NOMO-1 (cell line): Measurements from ENCODE around the gene PYGO2.
"Not testable (repeated sequence)": the region's sequence is repeated elsewhere in the genome, so short reads cannot be mapped to it uniquely, and the experiment has no call there.

Experiments
- DNase-seq, 2 experiments: peaks; one replicate each; lab custom pipeline; 2025; ENCODE audit not compliant: unreplicated experiment in 2 of 2; lab: John Stamatoyannopoulos, UW

The PYGO2 gene

GRCh38 chr1:154983776-154984466 is 22.3 kb upstream of the PYGO2 start:
- no peak for DNase-seq

GRCh38 chr1:154982897-154983648 is 21.5 kb upstream of the PYGO2 start, which contains the start of gene FLAD1:
Gene FLAD1, plus strand, starts transcription at chr1:154983344. Its CDS starts 351 bp downstream, at chr1:154983695.
- DNase-seq = peak; percentile 98 to 99

GRCh38 chr1:154982341-154982740 is 20.8 kb upstream of the PYGO2 start:
- DNase-seq = no peak

DNA sequence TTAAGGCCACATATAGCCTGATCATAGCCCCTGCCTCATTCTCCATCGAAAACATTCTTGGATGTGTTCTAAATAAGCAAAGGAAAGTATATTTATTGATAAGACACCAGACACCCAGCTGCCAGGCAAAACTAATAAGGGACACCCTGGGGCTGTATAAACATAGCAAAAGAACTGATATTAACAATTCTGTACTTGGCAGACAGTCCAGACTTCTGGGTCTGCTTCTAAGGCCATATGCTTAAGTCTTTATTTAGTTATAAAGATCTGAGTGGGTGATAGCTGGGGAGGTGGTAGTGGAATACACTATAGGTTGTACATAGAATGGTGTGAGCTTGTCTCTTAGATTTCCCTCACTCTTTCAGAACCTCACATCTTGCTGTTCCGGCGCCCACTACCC is 16.8 kb upstream of the PYGO2 start:
- no peak for DNase-seq

DNA sequence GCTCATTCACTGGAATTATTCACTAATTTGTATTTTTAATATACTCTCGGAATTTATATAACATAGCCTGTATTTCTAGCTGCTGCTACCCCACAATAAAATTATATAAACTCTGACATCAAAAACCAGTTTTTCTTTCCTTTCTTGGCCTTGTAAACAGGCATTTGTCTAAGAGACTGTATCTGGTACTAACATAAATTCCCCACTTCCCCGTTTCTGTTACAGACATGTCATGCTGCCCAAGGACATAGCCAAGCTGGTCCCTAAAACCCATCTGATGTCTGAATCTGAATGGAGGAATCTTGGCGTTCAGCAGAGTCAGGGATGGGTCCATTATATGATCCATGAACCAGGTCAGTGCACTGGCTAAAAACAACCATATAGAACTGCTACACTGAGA is 16.2 kb upstream of the PYGO2 start:
- not testable (repeated sequence) for DNase-seq

DNA sequence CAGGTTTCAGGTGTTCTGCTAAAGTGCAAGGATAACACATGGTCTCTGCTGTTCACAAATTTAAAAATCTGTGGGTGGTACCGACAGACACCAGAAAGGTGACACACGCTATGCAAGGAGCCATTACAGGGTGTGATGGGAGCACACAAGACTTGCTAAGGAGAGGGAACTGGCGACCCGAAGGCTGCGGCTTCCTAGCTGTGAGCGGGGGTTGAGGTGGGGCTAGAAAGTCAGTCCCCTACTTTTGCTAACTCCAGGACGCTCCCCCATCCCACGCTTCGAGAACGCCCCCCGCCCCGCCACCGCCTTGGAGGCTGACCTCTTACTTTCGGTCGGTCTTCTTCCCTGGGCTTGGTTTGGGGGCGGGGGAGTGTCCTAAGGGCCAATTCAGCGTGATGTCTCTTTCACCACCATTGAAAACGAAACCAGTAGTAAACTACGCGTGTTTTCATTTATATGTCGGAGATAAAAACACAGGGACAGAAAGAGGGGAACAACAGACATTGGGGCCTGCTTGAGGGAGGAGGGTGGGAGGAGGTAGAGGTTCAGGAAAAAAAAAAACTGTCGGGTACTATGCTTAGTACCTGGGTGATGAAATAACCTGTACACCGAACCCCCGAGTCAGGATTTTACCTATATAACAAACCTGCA is 14.0 kb upstream of the PYGO2 start:
- peak; percentile 46 to 67 for DNase-seq

- DNase-seq = peak; percentile 96 to 97
These were observed 13.3 kb upstream of the PYGO2 start for GRCh38 chr1:154974808-154975408.

- peak; percentile 98 to 100 for DNase-seq
These were observed 12.7 kb upstream of the PYGO2 start, which contains the start of gene CKS1B for GRCh38 chr1:154974102-154974807. Gene CKS1B, plus strand, starts transcription at chr1:154974681. Its CDS starts 65 bp downstream, at chr1:154974746.

GRCh38 chr1:154973344-154974101 is 11.9 kb upstream of the PYGO2 start:
- DNase-seq = peak; percentile 88 to 94

GRCh38 chr1:154972517-154973343 is 11.1 kb upstream of the PYGO2 start:
- DNase-seq = no peak

- DNase-seq = no peak
These were observed 10.6 kb upstream of the PYGO2 start for GRCh38 chr1:154972213-154972516.

DNA sequence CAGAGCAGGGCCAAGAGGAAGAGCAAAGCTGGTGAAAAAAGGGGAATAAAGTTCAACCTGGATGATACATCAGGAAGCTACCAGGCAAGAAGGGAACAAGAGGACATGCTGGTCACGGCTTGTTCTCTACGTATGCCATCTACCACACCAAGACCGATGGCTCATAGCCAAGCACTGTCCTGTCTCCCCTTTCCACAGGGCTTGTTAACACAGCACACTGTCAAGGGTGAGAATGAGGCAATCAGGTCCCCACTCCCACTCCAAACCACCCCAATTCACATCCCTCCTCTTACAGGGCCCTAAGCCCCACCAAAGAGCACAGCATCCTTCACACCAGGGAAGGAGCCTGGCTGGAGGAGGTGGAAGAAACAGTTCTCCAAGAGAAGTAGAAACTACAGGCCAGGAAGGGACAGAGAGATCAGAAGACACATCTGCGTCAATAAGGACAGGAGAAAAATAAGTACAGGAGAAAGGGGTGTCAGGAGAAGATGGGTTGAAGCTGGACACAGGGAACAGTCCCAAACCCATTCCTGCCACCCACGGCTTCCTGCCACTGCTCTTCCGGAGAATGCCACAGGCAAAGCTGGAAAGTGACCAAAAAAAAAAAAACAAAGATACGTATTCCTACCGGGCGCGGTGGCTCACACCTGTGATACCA is 9.9 kb upstream of the PYGO2 start:
- DNase-seq = no peak

DNA sequence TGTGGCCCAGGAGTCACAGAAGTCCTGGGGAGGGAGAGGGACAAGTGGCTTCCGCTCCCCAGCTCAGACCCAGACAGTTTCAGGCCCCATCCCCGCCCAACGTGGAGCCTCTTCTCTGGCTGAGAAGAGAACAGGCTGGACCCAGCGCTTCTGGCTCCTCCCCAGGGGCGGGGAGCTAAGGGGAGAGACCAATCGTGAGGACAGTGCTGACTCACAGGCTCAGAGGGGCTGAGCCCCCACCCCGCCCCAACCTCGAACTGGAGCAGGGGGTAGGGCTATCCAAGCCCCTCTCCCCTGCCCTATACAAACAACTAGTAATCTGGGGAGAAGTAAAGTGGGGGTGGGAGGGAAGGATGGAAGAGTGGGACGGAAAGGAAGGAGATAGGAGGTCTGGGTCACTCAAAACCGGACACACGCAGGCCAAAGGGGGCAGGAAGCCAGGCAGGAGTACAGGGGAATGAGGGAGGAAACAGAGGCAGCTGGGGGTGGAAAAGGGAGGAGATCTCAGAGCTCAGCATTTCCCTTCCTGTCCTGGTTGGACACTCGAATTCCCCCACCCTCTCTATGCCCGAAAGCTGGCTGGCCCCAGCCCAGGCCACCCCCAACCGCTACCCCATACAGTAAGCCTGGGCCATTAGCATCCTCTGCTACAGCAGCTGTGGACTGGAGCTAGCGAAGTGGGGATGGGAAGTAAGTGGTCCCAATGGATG is 9.2 kb upstream of the PYGO2 start, which contains the start of gene SHC1:
SHC1 (minus strand) TSS at position 117 of the 710 bp plus-strand sequence. CDS start 221 bp downstream, outside the sequence.
- DNase-seq = no peak

- DNase-seq = no peak
These were observed 8.4 kb upstream of the PYGO2 start for GRCh38 chr1:154969860-154970452.

DNA sequence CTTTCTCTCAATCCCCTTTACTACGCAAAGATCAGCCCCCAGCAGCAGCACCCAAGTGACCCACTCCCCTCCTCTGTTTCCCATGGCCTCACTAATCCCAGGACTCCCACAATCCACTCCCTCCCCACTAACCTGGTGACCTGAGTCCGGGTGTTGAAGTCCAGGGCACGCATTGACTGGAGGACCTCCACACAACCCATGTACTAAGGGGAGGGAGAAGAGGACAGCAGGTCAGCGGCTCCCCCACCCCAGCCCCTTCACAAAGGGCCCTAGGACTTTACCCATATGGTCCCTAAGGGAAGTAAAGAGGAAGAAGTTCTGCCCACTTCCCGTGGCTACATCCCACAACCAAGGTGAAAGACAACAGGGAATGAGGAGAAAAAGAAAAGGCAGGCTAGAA is 7.7 kb upstream of the PYGO2 start:
- DNase-seq = no peak

DNA sequence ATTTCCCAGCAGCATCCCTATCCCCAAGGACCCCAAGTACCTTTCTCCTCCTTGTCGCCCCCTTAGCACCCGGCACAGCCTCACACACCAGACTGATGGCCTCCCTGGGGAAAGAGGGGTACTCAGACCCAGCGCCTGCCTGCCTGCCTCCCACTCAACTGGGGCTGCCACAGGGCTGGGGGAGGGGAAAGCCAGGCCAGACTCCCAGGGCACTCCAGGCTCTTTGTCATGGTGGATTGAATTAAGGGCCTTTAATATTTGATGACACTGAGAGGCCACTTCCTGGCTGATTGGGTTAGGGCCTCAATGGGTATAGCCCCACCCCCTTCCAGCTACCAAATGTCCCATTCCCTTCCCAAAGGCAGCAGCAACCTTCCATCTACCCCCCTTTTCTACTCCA is 7.1 kb upstream of the PYGO2 start:
- DNase-seq = no peak

DNA sequence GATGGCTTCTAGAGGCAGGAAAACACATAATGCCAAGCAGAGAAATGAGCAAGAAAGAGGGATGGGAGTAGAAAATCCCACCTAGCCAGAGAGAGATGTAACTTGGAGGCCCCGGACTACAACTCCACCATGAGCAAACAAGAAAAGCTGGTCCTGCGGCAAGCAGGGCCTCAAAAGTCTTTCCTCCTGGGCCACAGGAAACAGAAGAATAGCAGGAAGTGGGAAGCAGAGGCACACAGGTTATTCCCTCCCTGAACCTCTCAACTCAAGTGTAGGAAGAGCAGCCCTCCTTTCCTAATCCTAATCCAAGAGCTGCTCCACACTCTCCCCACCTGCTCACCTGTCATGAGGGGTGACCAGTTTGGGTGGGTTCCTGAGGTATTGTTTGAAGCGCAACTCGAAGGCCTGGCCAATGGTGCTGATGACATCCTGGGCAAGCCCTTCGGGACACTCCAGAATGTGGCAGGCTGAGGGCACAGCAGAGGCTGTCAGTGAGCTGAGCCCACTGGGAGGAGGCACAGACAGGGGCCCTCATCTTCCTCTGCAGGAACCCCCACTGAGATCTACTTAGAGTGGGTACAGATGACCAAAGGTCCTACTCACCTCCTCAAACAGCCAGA is 5.9 kb upstream of the PYGO2 start:
- DNase-seq = no peak
